ENCODE results near the gene KDM2A.

- TF ChIP-seq CBX3 (IDR thresholded peaks at IDR 0.05; ENCODE audit: low read depth) (no peak), YY1 (IDR thresholded peaks at IDR 0.05; ENCODE audit: extremely low read depth, insufficient replicate concordance, low read depth, low read length) (no peak)
Measured at GRCh38 chr11:67280788-67281551, 161.9 kb downstream of the KDM2A start.

Measured in HCT116 (cell line).